ENCODE data around the gene ALDOB. TPM values are rescaled to one million over a fixed set of nuclear protein-coding genes. Genes with fewer than 3 reads are reported as not detected.
A peak's percentile ranks its signal among the peaks of the same experiment; 100 is the strongest.

The ALDOB gene
- total and polyA plus RNA-seq, 2 of the 8 experiments (the other 6 are each of a cell fraction or from before 2014, with no cell fraction given): not detected

GRCh38 chr9:101457003-101457402 lies 21.4 kb upstream of the ALDOB start:
- 22% methylated on average over 3 of the region's 3 CpGs; no CpG with 5 or more reads in 1 of the 2 experiments for WGBS, 2 experiments (ENCODE audit: extremely low coverage in 1 of 2, insufficient coverage in 1 of 2, insufficient read length in 1 of 2, insufficient replicate concordance in 2 of 2, low coverage in 1 of 2, low lambda C conversion rate in 2 of 2, missing lambda C conversion rate in 1 of 2)
- H3K9me3 ChIP-seq (ENCODE audit: insufficient read depth in 2 of 2, low read depth in 1 of 2, low read length in 1 of 2): peaks cover 0 to 6% of the 10 kb centered on the region in 2 experiments; a peak in 2 of 4 replicates
- no peak overlapping the region for H2BK15ac ChIP-seq (ENCODE audit: low read length)
- DNase-seq (ENCODE audit: low read depth in 1 of 2, low spot score in 2 of 2) (peak in 1 of 2 experiments; percentile 58), FAIRE-seq (no peak)
- H2BK120ac ChIP-seq (replicated peaks; ENCODE audit: low read depth, low read length): no peak overlapping the region
- H3K79me2 ChIP-seq (ENCODE audit: control insufficient read depth in 1 of 2, insufficient read depth in 2 of 2, low read length in 2 of 2): no peaks in the 10 kb centered on the region
- peak overlapping the region in 1 of 2 experiments; percentile 31; a peak in 1 of 4 replicates for H3K4me2 ChIP-seq (ENCODE audit: insufficient read depth in 1 of 2, low read depth in 2 of 2, low read length in 2 of 2)
- H4K91ac ChIP-seq (replicated peaks; ENCODE audit: insufficient read length, low read length): no peak overlapping the region
- H3K27ac ChIP-seq (ENCODE audit: low read depth, low read length): no peak overlapping the region
- peaks cover 0 to 6% (median 4%) of the 10 kb centered on the region in 4 experiments; a peak in 2 of 7 replicates for H3K4me1 ChIP-seq (replicated peaks in 1 of 4; ENCODE audit: control insufficient read depth in 3 of 4, insufficient read depth in 4 of 4, low read length in 3 of 4)
- no peak overlapping the region for H2BK20ac ChIP-seq (ENCODE audit: low read length)
- no peaks in the 10 kb centered on the region for H4K20me1 ChIP-seq (replicated peaks in 1 of 2; ENCODE audit: control insufficient read depth in 1 of 2, insufficient read depth in 2 of 2, low read length in 2 of 2)
- H3K9ac ChIP-seq (replicated peaks in 1 of 4; ENCODE audit: extremely low read depth in 1 of 4, low read depth in 3 of 4, low read length in 3 of 4): no peak overlapping the region
- no peak overlapping the region for H3K23ac ChIP-seq (ENCODE audit: insufficient read length)
- no peak overlapping the region for H3K18ac ChIP-seq (ENCODE audit: extremely low read depth, low read length)
- H3K27me3 ChIP-seq (replicated peaks in 1 of 4; ENCODE audit: control insufficient read depth in 3 of 4, extremely low read depth in 1 of 4, insufficient read depth in 3 of 4, low read length in 3 of 4): no peaks in the 10 kb centered on the region
- H3K14ac ChIP-seq (ENCODE audit: insufficient read length): no peak overlapping the region
- no peak overlapping the region for H3K4ac ChIP-seq (replicated peaks; ENCODE audit: insufficient read length, low read depth, low read length)
- H3K4me3 ChIP-seq (ENCODE audit: extremely low read depth in 1 of 4, insufficient read depth in 2 of 4, low read depth in 3 of 4, low read length in 4 of 4): no peak overlapping the region
- H2AK5ac ChIP-seq (ENCODE audit: low read depth, low read length): no peak overlapping the region
- no peak overlapping the region for H2BK5ac ChIP-seq (ENCODE audit: low read depth, low read length)
- ChIA-PET POLR2A (ENCODE audit: partially characterized antibody) (interaction anchor here (2.5 kb wide), 1 partner anchor 8 kb away, joined by 6 read pairs; no protein-coding TSS in a partner anchor), CTCF (ENCODE audit: partially characterized antibody) (interaction anchor here (0.8 to 14.0 kb wide), 9 partner anchors 8 to 72 kb away, joined by 3 to 447 read pairs (median 6); partner anchors contain the start of gene RNF20)
- no peaks in the 10 kb centered on the region for H3K23me2 ChIP-seq (ENCODE audit: low read depth, low read length)
- H4K5ac ChIP-seq (ENCODE audit: insufficient read length, low read depth, low read length): no peak overlapping the region
- no peak overlapping the region for H3K56ac ChIP-seq (replicated peaks; ENCODE audit: insufficient read length, low read depth, low read length)
- no peak overlapping the region for H4K8ac ChIP-seq (ENCODE audit: extremely low read depth, insufficient read depth, low read length)
- H2BK12ac ChIP-seq (ENCODE audit: low read depth, low read length): no peak overlapping the region
- TF ChIP-seq, protein P1, sequence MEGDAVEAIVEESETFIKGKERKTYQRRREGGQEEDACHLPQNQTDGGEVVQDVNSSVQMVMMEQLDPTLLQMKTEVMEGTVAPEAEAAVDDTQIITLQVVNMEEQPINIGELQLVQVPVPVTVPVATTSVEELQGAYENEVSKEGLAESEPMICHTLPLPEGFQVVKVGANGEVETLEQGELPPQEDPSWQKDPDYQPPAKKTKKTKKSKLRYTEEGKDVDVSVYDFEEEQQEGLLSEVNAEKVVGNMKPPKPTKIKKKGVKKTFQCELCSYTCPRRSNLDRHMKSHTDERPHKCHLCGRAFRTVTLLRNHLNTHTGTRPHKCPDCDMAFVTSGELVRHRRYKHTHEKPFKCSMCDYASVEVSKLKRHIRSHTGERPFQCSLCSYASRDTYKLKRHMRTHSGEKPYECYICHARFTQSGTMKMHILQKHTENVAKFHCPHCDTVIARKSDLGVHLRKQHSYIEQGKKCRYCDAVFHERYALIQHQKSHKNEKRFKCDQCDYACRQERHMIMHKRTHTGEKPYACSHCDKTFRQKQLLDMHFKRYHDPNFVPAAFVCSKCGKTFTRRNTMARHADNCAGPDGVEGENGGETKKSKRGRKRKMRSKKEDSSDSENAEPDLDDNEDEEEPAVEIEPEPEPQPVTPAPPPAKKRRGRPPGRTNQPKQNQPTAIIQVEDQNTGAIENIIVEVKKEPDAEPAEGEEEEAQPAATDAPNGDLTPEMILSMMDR (IDR thresholded peaks at IDR 0.05; ENCODE audit: control extremely low read depth in 1 of 3, insufficient read depth in 1 of 3, low read depth in 1 of 3, low read length in 3 of 3): peak in 2 of 3 experiments; percentile 9 to 33; a peak in 3 of 4 replicates
- no peak for TF ChIP-seq TEAD4 (IDR thresholded peaks at IDR 0.05; ENCODE audit: low read depth, low read length)
- peak in 1 of 2 experiments; percentile 41; a peak in 1 of 4 replicates for TF ChIP-seq RAD21 (IDR thresholded peaks at IDR 0.05 in 1 of 2, conservative IDR thresholded peaks at IDR 0.05 in 1 of 2; ENCODE audit: low read depth in 2 of 2, low read length in 2 of 2)
- no peaks in the 10 kb centered on the region for H3K79me1 ChIP-seq (ENCODE audit: low read depth, low read length)
- no peaks in the 10 kb centered on the region for H3K36me3 ChIP-seq (ENCODE audit: control insufficient read depth in 2 of 4, insufficient read depth in 4 of 4, low read length in 3 of 4)
- H2AFZ ChIP-seq (ENCODE audit: low read length): no peak overlapping the region
